ENCODE data around the gene BTRC.

GRCh38 chr10:101394524-101395133 lies 40.7 kb downstream of the BTRC start:
- TF ChIP-seq CTCF (IDR thresholded peaks at IDR 0.05) = no peak
- no peak for TF ChIP-seq POLR2A (IDR thresholded peaks at IDR 0.05)

Measured in body of pancreas (tissue), 4 donors.